HG03025 (cell line): ENCODE data around the gene THBS3.
"Not testable (repeated sequence)": the region's sequence is repeated elsewhere in the genome, so short reads cannot be mapped to it uniquely, and the experiment has no call there.

Experiments
- ATAC-seq: cut with Tn5 transposase; IDR thresholded peaks from one replicate; pipeline ENCODE4 v1.9.1; 2021; ENCODE audit warnings: mild to moderate bottlenecking, moderate library complexity; ENCODE audit not compliant: unreplicated experiment, low FRiP score

The THBS3 gene

GRCh38 chr1:155207806-155208540, at the start of gene THBS3:
Gene THBS3 (minus strand): TSS chr1:155207897. CDS start chr1:155207876, 21 bp downstream.
- ATAC-seq: no peak

GRCh38 chr1:155256058-155256852, 48.6 kb upstream of the THBS3 start:
- no peak for ATAC-seq

GRCh38 chr1:155255243-155256007, 47.7 kb upstream of the THBS3 start, which contains the start of gene ENTREP3:
Gene ENTREP3 (minus strand): TSS chr1:155255483. CDS start chr1:155254877, 606 bp downstream.
- no peak for ATAC-seq

DNA sequence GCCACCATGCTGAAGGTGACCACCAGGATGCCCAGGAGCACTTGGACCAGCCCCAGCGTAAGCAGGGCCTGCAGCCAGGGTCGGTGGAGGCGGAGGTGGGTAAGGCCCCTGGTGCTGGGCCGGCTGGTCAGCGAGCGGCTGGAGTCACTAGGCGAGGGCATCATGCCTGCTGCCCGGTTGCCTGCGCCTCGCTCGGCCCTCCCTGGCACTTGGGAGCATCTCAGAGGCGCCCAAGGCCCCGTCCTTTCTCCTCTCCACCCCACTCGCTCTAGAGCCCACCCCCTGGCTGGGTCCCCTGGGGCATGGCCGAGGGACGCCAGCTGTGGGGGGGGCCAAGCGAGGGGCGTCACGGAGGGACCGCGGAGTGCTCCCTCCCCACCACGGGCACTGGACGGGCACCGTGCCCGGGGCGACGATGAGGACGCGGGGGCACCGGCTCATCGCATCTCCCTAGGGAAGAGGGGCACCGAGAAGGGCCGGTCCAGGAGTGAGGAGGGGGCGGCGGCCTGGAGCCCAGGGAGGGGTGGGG, 47.1 kb upstream of the THBS3 start:
- no peak for ATAC-seq

- ATAC-seq: no peak
These were observed 46.6 kb upstream of the THBS3 start for GRCh38 chr1:155254228-155254713.

- ATAC-seq: no peak
These were observed 46.1 kb upstream of the THBS3 start for GRCh38 chr1:155253797-155254196.

- ATAC-seq: no peak
These were observed 45.5 kb upstream of the THBS3 start for GRCh38 chr1:155253208-155253607.

GRCh38 chr1:155251566-155251965, 43.9 kb upstream of the THBS3 start:
- ATAC-seq: no peak

DNA sequence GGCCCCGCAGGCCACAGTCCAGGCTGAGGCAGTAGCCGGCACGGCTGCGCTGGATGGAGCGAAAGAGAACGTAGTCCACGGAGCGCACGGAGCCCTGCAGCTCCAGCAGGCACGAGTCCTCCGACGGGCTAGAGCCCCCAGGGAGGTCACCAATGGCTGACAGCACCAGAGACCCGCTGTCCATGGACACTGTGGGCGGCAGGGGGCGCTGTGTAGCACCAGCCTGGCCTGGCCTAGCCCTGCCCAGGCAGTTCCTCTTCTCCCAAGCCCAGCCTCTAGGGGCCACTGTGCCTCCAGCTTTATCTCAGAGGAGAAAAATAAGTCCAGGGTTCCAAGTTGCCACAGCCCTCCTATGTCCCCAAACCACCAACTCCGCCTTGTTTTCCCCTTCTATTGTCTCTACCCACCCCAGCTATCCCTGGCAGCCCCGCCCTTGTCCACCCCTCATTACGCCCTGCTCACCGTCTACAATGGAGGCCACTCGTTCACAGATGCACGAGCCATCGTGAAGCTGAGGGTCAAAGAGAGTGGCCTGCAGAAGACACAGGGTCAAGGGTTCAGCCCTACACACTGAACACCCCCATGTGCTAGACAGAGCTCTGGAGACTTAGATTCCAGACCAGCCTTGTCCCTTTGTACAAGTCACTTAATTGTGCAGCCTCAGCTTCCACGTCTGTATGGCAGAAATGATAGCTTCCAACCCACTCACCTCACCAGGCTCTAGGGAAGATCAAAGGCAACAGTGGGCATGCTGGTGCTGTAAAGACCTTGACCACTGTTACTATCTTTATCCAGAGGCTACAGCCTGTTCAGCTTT, 43.1 kb upstream of the THBS3 start:
- no peak for ATAC-seq

- no peak for ATAC-seq
These were observed 42.5 kb upstream of the THBS3 start for GRCh38 chr1:155250246-155250632.

GRCh38 chr1:155247667-155248553, 40.2 kb upstream of the THBS3 start:
- no peak for ATAC-seq

GRCh38 chr1:155246796-155247195, 39.1 kb upstream of the THBS3 start:
- not testable (repeated sequence) for ATAC-seq

DNA sequence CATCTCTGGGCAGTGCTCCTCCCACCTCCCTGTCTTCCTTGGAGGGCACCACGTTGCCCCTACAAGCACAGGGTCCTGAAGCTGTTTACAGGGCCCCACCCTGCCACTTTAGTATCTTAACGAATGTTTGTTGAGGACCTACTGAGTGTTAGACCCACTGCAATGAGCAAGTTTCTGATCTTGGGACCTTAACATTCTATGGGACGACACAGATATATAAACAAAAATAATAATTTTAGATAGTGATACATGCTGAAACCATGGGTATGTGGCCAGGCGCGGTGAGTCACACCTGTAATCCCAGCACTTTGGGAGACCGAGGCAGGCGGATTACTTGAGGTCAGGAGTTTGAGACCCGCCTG, 37.4 kb upstream of the THBS3 start:
- no peak for ATAC-seq

GRCh38 chr1:155244368-155245162, 36.9 kb upstream of the THBS3 start:
- peak; percentile 83 for ATAC-seq

- no peak for ATAC-seq
These were observed 35.2 kb upstream of the THBS3 start for GRCh38 chr1:155242805-155243358.

DNA sequence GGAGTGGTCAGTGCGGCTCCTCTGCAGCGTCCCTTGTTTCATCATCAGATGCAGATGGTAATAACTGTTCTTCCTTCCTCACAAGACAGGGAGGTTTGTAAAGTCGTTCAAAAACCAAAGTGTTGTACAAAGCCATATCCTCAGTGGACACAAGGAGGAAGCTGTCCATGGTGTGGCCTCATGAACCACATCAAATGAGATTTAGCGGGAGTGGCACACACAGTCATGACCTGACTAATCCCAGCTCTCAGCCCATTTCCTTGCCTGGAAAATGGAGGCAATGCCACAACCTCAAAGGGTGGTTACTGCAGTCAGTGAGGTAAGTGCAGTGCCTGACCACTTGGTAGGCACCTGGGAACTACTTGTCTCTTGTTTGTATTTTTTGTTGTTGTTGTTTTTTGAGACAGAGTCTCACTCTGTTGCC, 34.2 kb upstream of the THBS3 start:
- ATAC-seq: no peak

- no peak for ATAC-seq
These were observed 33.5 kb upstream of the THBS3 start for GRCh38 chr1:155241069-155241679.
